ENCODE measurements around the gene PLEKHG2. TPM values are rescaled to one million over a fixed set of nuclear protein-coding genes. Genes with fewer than 3 reads are reported as not detected.
A peak's percentile ranks its signal among the peaks of the same experiment; 100 is the strongest.

The PLEKHG2 gene, protein sequence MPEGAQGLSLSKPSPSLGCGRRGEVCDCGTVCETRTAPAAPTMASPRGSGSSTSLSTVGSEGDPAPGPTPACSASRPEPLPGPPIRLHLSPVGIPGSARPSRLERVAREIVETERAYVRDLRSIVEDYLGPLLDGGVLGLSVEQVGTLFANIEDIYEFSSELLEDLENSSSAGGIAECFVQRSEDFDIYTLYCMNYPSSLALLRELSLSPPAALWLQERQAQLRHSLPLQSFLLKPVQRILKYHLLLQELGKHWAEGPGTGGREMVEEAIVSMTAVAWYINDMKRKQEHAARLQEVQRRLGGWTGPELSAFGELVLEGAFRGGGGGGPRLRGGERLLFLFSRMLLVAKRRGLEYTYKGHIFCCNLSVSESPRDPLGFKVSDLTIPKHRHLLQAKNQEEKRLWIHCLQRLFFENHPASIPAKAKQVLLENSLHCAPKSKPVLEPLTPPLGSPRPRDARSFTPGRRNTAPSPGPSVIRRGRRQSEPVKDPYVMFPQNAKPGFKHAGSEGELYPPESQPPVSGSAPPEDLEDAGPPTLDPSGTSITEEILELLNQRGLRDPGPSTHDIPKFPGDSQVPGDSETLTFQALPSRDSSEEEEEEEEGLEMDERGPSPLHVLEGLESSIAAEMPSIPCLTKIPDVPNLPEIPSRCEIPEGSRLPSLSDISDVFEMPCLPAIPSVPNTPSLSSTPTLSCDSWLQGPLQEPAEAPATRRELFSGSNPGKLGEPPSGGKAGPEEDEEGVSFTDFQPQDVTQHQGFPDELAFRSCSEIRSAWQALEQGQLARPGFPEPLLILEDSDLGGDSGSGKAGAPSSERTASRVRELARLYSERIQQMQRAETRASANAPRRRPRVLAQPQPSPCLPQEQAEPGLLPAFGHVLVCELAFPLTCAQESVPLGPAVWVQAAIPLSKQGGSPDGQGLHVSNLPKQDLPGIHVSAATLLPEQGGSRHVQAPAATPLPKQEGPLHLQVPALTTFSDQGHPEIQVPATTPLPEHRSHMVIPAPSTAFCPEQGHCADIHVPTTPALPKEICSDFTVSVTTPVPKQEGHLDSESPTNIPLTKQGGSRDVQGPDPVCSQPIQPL (N-terminal part only)
- 10 to 100 TPM in 2 of 3 donors, 1 to 10 TPM in 1; 8.0 to 11.8 (median 10.2) TPM for total RNA-seq

DNA sequence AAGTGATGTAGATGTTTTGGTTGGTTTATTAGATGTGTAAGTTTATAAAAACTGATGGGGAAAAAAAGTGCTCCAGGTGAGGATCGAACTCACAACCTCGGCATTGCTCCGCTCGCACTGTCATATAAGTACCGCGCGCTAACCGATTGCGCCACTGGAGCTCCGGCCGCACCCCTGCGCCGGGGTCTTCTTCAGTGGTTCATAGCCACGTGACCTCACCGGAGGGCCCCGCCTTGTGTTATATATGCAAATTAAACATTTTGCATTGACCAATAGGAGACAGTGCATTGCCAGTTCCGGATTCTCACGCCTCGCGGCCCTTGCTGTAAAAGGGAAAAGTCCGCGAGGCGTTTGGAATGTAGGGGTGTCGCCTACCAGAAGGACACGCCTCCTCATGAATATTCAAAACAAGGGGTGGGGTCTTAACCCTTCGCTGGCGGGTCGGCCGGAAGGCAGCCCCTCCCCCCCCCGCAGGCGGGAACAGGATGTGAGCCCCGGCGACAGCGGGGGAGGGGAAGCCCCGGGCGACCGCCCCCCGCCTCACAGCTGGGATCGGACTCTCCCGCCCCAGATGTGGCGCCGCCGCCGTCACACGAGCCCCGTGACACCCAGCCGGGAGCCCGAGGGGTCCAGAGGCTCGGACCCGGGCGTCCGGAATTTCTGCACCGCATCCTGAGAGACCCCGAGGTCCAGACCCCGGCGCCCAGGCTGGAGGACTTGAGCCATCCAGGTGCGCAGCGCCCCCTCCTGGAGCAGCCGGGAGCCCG, at the start of gene PLEKHG2:
TSS of gene PLEKHG2 (plus strand) at position 570 of the 767 bp plus-strand sequence. CDS start 1,418 bp downstream, outside the sequence.
- Histone ChIP-seq H3K36me3 (peaks cover 6% of the 10 kb centered on the region), H3K27ac (peak within 1 kb of the TSS; percentile 100), H3K9me3 (no peaks in the 10 kb centered on the region), H3K4me3 (peak within 1 kb of the TSS; percentile 81 to 98 (median 96)), H3K27me3 (no peaks in the 10 kb centered on the region), H3K4me1 (no peaks in the 10 kb centered on the region)
- DNase-seq (ENCODE audit: low spot score in 2 of 2), result peak; percentile 99 to 100
- TF ChIP-seq POLR2AphosphoS5 (IDR thresholded peaks at IDR 0.05) (peak; percentile 97 to 100 (median 99)), POLR2A (IDR thresholded peaks at IDR 0.05) (peak; percentile 90)
- TF ChIP-seq, protein P1, sequence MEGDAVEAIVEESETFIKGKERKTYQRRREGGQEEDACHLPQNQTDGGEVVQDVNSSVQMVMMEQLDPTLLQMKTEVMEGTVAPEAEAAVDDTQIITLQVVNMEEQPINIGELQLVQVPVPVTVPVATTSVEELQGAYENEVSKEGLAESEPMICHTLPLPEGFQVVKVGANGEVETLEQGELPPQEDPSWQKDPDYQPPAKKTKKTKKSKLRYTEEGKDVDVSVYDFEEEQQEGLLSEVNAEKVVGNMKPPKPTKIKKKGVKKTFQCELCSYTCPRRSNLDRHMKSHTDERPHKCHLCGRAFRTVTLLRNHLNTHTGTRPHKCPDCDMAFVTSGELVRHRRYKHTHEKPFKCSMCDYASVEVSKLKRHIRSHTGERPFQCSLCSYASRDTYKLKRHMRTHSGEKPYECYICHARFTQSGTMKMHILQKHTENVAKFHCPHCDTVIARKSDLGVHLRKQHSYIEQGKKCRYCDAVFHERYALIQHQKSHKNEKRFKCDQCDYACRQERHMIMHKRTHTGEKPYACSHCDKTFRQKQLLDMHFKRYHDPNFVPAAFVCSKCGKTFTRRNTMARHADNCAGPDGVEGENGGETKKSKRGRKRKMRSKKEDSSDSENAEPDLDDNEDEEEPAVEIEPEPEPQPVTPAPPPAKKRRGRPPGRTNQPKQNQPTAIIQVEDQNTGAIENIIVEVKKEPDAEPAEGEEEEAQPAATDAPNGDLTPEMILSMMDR (IDR thresholded peaks at IDR 0.05), result peak; percentile 77 to 94 (median 94)
- intact Hi-C loops (cut with DNase I; ENCODE audit: low total_unique reads), result no loop called here

DNA sequence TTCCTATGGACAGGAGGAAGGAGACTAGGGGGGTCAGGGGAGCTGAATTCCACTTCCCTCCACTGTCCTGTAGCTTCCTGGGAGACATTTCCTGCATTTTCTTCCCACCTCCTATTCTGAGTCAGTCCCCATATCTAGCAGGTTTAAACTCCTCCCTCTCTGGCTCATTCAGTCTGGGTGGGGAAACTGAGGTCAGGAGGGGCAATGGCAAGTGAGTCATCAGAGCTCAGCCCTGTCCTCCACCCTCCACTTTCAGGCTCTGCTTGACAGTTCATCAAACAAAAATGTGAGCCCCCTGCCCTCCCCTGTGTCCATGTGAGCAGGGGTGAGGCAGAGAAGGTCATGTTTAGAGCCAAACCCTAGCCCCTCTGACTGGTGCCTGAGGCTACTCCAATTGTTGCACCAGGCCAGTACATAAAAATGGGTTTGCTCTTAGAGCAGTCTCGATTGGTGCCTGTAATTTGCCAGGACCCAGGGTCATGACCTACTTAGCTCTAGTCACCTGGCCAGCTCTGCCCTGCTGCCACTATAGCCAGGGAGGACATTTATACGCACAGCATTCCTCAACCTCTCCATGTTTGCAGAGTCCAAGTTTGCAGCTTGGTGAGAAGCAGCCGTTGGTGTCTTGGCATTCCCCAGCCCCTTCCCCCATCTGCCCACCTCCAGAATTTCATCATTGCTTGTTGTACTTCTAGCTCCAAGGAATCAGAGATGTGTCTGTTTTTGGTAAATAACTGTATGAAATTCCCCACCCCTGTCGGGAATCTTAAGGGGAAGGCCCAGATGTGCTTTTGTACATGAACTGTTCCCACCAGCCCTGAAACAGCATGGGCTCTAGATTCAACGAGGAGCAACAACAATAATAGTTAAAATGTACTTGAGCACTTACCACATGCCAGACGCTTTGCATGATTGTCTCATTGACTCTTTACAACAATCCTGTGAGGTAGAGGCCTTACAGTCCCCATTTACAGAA, 49.5 kb upstream of the PLEKHG2 start:
- no peaks in the 10 kb centered on the region for H3K36me3 ChIP-seq

DNA sequence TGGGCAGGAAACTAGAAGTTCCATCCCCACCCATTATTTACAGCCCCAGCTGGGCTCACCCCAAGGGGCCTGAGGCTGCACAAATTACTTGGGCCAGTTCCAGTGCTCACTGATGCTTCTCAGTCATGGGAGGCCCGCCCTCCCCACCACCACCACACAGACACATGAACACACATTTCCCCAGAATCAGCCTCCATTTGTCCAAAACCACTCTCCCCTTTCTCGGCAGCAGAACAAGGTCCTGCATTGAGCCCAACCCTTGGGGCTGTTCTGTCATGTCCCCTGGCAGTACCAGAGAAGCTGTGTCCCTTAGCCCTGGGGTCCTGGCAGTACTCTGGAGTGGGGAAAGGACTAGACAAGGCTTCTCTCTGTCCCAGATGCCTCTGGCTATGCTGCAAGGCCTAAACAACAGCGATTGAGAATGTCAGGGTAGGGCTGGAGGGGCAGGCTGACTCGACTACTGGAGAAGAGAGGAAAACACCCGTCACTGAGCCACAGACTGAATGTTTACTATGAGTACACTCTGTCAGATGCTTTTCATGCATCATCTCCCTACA, 48.5 kb upstream of the PLEKHG2 start:
- intact Hi-C loops (cut with DNase I; ENCODE audit: low total_unique reads), result no loop called here
- Histone ChIP-seq H3K4me1 (no peaks in the 10 kb centered on the region), H3K27ac (peak overlapping the region; percentile 63 to 95), H3K4me3 (no peak overlapping the region), H3K9me3 (no peaks in the 10 kb centered on the region), H3K27me3 (no peaks in the 10 kb centered on the region), H3K36me3 (no peaks in the 10 kb centered on the region)
- TF ChIP-seq POLR2AphosphoS5 (IDR thresholded peaks at IDR 0.05), result no peak
- TF ChIP-seq, protein P1 (IDR thresholded peaks at IDR 0.05), result no peak
- DNase-seq (ENCODE audit: low spot score in 2 of 2), result no peak

More for the DNA sequence above, 49.5 kb upstream of the PLEKHG2 start:
- H3K9me3 ChIP-seq, result no peaks in the 10 kb centered on the region
- peak overlapping the region; percentile 63 to 95 for H3K27ac ChIP-seq
- H3K4me3 ChIP-seq, result peak overlapping the region in 1 of 3 donors; percentile 1
- TF ChIP-seq POLR2A (IDR thresholded peaks at IDR 0.05), result no peak
- TF ChIP-seq, protein P1 (IDR thresholded peaks at IDR 0.05), result no peak
- TF ChIP-seq POLR2AphosphoS5 (IDR thresholded peaks at IDR 0.05), result peak in 1 of 3 donors; percentile 17
- no peaks in the 10 kb centered on the region for H3K4me1 ChIP-seq
- DNase-seq (ENCODE audit: low spot score in 2 of 2), result no peak
- intact Hi-C loops (cut with DNase I; ENCODE audit: low total_unique reads), result no loop called here
- no peaks in the 10 kb centered on the region for H3K27me3 ChIP-seq

DNA sequence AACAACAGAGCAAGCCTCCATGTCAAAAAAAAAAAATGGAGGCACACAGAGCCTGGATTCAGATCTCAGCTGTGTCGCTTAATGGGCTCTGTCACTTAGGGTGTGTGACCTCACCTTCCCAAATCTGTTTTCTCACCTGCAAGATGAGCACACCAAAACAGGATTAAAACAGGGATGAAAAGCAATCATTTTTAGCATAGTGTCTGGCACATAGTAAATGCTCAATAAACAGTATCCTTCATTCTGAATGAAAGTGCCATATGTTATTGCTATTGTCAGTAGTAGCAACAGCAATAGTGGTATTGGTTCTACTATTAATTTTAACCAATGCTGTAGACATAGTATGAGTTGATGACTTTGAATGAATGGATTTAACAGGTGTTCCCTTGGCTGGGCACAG, 46.9 kb upstream of the PLEKHG2 start:
- Histone ChIP-seq H3K4me1 (no peaks in the 10 kb centered on the region), H3K4me3 (no peak overlapping the region), H3K27me3 (no peaks in the 10 kb centered on the region), H3K9me3 (no peaks in the 10 kb centered on the region), H3K27ac (peak overlapping the region in 1 of 2 donors; percentile 43), H3K36me3 (no peaks in the 10 kb centered on the region)
- intact Hi-C loops (cut with DNase I; ENCODE audit: low total_unique reads), result no loop called here
- TF ChIP-seq, protein P1 (IDR thresholded peaks at IDR 0.05), result no peak
- no peak for TF ChIP-seq POLR2A (IDR thresholded peaks at IDR 0.05)
- no peak for TF ChIP-seq POLR2AphosphoS5 (IDR thresholded peaks at IDR 0.05)
- no peak for DNase-seq (ENCODE audit: low spot score in 2 of 2)
